Hepatocyte (in vitro differentiated cells): ENCODE measurements around the gene SLC30A1. TPM values are rescaled to one million over a fixed set of nuclear protein-coding genes. Genes with fewer than 3 reads are reported as not detected.
"Not testable (repeated sequence)": the region's sequence is repeated elsewhere in the genome, so short reads cannot be mapped to it uniquely, and the experiment has no call there.

Source experiments
- DNase-seq: peaks from one replicate; pipeline ENCODE4 v3.0.0-alpha.2; 2016; ENCODE audit warnings: low spot score
- H2AFZ ChIP-seq: fragments of 200-600 bp; sonication (generic); 2 replicates; pipeline ENCODE4 v1.6.0; 2016; ENCODE audit warnings: antibody characterized with exemption, mild to moderate bottlenecking
- H3K27ac ChIP-seq: fragments of 200-600 bp; sonication (generic); 2 replicates; pipeline ENCODE4 v1.5.1; 2016; ENCODE audit warnings: mild to moderate bottlenecking
- H3K27me3 ChIP-seq: fragments of 200-600 bp; sonication (generic); 2 replicates; pipeline ENCODE4 v1.6.1; 2016
- H3K36me3 ChIP-seq: fragments of 200-600 bp; sonication (generic); replicated peaks from 2 replicates; pipeline ENCODE4 v1.5.1; 2016; ENCODE audit warnings: low read depth; ENCODE audit not compliant: insufficient read depth
- H3K4me1 ChIP-seq: fragments of 200-600 bp; sonication (generic); 2 replicates; pipeline ENCODE4 v1.5.1; 2016; ENCODE audit warnings: mild to moderate bottlenecking, moderate library complexity; ENCODE audit not compliant: insufficient read depth
- H3K4me2 ChIP-seq: fragments of 200-600 bp; sonication (generic); 2 replicates; pipeline ENCODE4 v1.6.0; 2016
- H3K4me3 ChIP-seq: fragments of 200-600 bp; sonication (generic); 2 replicates; pipeline ENCODE4 v1.5.1; 2016; ENCODE audit warnings: mild to moderate bottlenecking
- H3K79me2 ChIP-seq: fragments of 200-600 bp; sonication (generic); 2 replicates; pipeline ENCODE4 v1.6.0; 2017; ENCODE audit warnings: mild to moderate bottlenecking
- H3K9me2 ChIP-seq: fragments of 200-600 bp; sonication (generic); replicated peaks from 2 replicates; pipeline ENCODE4 v1.6.0; 2017; ENCODE audit warnings: mild to moderate bottlenecking; ENCODE audit not compliant: insufficient read depth
- H3K9me3 ChIP-seq: fragments of 200-600 bp; sonication (generic); 2 replicates; pipeline ENCODE4 v1.5.1; 2016; ENCODE audit warnings: low read depth, mild to moderate bottlenecking
- H4K20me1 ChIP-seq: fragments of 200-600 bp; sonication (generic); 2 replicates; pipeline ENCODE4 v1.6.0; 2016; ENCODE audit warnings: mild to moderate bottlenecking; ENCODE audit not compliant: insufficient read depth, poor library complexity, severe bottlenecking
- EZH2 ChIP-seq: fragments of 200-600 bp; sonication (generic); IDR thresholded peaks from 2 replicates; pipeline ENCODE4 v1.6.1; 2016; ENCODE audit warnings: antibody characterized with exemption, mild to moderate bottlenecking, borderline replicate concordance
- EZH2phosphoT487 ChIP-seq: fragments of 200-600 bp; sonication (generic); IDR thresholded peaks from one replicate; pipeline ENCODE4 v1.6.1; 2018; ENCODE audit warnings: antibody characterized with exemption, mild to moderate bottlenecking, low read depth, moderate library complexity; ENCODE audit not compliant: unreplicated experiment, severe bottlenecking
- WGBS: methylation state at CpG from one replicate; pipeline ENCODE4 v1.1.6; 2016; ENCODE audit warnings: low lambda C conversion rate; ENCODE audit errors: missing lambda C conversion rate; 5-methylcytosine and 5-hydroxymethylcytosine counted together
- polyA plus RNA-seq: library from polyadenylated mRNA; unstranded; fragments of >200 nt; fragmentation: Nextera tagmentation; extraction: Ambion mirVana; gene quantifications from 2 replicates; pipeline ENCODE4 v1.2.1, GENCODE V29; 2016
- total RNA-seq: library from RNA; depleted of rRNA; stranded (reverse); fragments of >200 nt; gene quantifications from 2 replicates; pipeline ENCODE4 v1.2.3, GENCODE V29; 2014
- TF ChIP-seq, protein P1 (sequence below): fragments of 200-600 bp; sonication (generic); IDR thresholded peaks from 2 replicates; pipeline ENCODE4 v1.5.1; 2016; ENCODE audit warnings: antibody characterized with exemption, mild to moderate bottlenecking; ENCODE audit not compliant: poor library complexity

SLC30A1 gene, protein sequence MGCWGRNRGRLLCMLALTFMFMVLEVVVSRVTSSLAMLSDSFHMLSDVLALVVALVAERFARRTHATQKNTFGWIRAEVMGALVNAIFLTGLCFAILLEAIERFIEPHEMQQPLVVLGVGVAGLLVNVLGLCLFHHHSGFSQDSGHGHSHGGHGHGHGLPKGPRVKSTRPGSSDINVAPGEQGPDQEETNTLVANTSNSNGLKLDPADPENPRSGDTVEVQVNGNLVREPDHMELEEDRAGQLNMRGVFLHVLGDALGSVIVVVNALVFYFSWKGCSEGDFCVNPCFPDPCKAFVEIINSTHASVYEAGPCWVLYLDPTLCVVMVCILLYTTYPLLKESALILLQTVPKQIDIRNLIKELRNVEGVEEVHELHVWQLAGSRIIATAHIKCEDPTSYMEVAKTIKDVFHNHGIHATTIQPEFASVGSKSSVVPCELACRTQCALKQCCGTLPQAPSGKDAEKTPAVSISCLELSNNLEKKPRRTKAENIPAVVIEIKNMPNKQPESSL
- total RNA-seq, result 84.7 and 87.2 TPM in 2 replicates
- 23.1 and 31.3 TPM in 2 replicates for polyA plus RNA-seq

GRCh38 chr1:211578640-211579439 is at the start of gene SLC30A1:
SLC30A1 (minus strand) TSS chr1:211579161; CDS start chr1:211578612, 549 bp downstream.
- WGBS, result under 1% methylated on average over 79 of the region's 98 CpGs
- H3K27ac ChIP-seq, result peak within 1 kb of the TSS; percentile 98
- H3K4me3 ChIP-seq, result peak within 1 kb of the TSS; percentile 87

DNA sequence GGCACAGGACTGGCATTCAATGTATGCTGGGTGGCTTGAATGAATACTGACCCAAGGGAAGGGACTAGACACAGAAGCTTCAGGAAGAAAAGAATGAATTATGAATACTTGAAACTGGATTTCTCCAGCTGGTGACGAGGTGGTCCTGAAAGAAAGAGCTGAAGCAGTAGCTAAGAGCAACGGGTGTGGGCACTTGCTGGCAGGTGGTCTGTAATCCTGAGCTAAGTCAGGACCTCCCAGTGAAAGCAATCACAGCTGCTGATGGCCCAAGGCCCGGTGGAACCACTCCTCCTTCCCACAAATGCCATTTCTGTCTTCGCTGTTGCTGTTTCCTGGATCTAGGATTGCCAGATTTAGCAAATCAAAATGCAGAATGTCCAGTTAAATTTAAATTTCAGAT is 49.5 kb upstream of the SLC30A1 start:
- Histone ChIP-seq H3K4me1 (peaks cover 23% of the 10 kb centered on the region), H4K20me1 (no peaks in the 10 kb centered on the region), H3K79me2 (no peaks in the 10 kb centered on the region), H3K9me3 (no peaks in the 10 kb centered on the region), H3K27me3 (no peaks in the 10 kb centered on the region), H3K27ac (no peak overlapping the region), H3K4me3 (no peak overlapping the region), H2AFZ (no peak overlapping the region), H3K4me2 (no peak overlapping the region), H3K9me2 (no peaks in the 10 kb centered on the region), H3K36me3 (no peaks in the 10 kb centered on the region)
- WGBS, result 63% methylated on average over 4 of the region's 4 CpGs
- TF ChIP-seq EZH2 (no peak), EZH2phosphoT487 (no peak)
- TF ChIP-seq, protein P1, sequence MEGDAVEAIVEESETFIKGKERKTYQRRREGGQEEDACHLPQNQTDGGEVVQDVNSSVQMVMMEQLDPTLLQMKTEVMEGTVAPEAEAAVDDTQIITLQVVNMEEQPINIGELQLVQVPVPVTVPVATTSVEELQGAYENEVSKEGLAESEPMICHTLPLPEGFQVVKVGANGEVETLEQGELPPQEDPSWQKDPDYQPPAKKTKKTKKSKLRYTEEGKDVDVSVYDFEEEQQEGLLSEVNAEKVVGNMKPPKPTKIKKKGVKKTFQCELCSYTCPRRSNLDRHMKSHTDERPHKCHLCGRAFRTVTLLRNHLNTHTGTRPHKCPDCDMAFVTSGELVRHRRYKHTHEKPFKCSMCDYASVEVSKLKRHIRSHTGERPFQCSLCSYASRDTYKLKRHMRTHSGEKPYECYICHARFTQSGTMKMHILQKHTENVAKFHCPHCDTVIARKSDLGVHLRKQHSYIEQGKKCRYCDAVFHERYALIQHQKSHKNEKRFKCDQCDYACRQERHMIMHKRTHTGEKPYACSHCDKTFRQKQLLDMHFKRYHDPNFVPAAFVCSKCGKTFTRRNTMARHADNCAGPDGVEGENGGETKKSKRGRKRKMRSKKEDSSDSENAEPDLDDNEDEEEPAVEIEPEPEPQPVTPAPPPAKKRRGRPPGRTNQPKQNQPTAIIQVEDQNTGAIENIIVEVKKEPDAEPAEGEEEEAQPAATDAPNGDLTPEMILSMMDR, result no peak
- DNase-seq, result no peak

More at GRCh38 chr1:211578640-211579439, at the start of gene SLC30A1:
- Histone ChIP-seq H3K79me2 (peaks cover 47% of the 10 kb centered on the region), H3K36me3 (no peaks in the 10 kb centered on the region), H2AFZ (peak within 1 kb of the TSS; percentile 8), H3K4me1 (peaks cover 28% of the 10 kb centered on the region), H3K9me2 (no peaks in the 10 kb centered on the region), H3K27me3 (no peaks in the 10 kb centered on the region), H3K4me2 (peak within 1 kb of the TSS; percentile 86), H4K20me1 (peaks cover 35% of the 10 kb centered on the region), H3K9me3 (no peaks in the 10 kb centered on the region)
- TF ChIP-seq, protein P1, result no peak
- TF ChIP-seq EZH2phosphoT487, result no peak
- TF ChIP-seq EZH2, result no peak
- peak; percentile 100 for DNase-seq

DNA sequence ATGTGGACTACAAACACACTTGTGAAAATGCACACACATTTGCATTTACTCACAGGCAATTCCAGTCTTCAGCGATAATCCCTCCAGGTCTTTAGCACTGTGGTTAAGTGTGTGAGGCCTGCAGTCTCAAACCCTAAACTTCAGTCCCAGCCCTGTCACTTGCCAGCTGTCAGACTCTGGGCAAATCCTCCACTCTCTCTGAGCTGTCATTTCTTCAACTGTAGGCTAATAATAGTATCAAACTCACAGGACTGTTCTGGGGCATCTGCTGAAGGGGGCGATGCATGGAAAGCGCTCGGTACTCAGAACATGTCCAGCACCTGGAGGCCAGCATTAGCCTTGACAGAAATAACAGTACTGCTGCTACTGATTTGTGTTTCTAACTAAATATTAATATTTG is 48.3 kb upstream of the SLC30A1 start:
- no peaks in the 10 kb centered on the region for H3K79me2 ChIP-seq
- no peak overlapping the region for H2AFZ ChIP-seq
- no peaks in the 10 kb centered on the region for H3K9me3 ChIP-seq
- no peak for DNase-seq
- no peak overlapping the region for H3K4me2 ChIP-seq
- H3K4me3 ChIP-seq, result no peak overlapping the region
- H3K9me2 ChIP-seq, result no peaks in the 10 kb centered on the region
- no peaks in the 10 kb centered on the region for H3K27me3 ChIP-seq
- 79% methylated on average over 4 of the region's 4 CpGs for WGBS
- H4K20me1 ChIP-seq, result no peaks in the 10 kb centered on the region
- TF ChIP-seq EZH2phosphoT487 (no peak), EZH2 (no peak)
- TF ChIP-seq, protein P1, result no peak
- H3K36me3 ChIP-seq, result no peaks in the 10 kb centered on the region
- H3K27ac ChIP-seq, result no peak overlapping the region
- peaks cover 11% of the 10 kb centered on the region for H3K4me1 ChIP-seq

DNA sequence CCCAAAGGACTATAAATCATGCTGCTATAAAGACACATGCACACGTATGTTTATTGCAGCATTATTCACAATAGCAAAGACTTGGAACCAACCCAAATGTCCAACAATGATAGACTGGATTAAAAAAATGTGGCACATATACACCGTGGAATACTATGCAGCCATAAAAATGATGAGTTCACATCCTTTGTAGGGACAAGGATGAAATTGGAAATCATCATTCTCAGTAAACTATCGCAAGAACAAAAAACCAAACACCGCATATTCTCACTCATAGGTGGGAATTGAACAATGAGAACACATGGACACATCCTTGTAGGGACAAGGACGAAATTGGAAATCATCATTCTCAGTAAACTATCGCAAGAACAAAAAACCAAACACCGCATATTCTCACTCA is 46.9 kb upstream of the SLC30A1 start:
- not testable (repeated sequence) for H4K20me1 ChIP-seq, H3K4me1 ChIP-seq, H3K4me2 ChIP-seq, DNase-seq, H3K27me3 ChIP-seq, H3K9me3 ChIP-seq, H2AFZ ChIP-seq, H3K79me2 ChIP-seq, H3K4me3 ChIP-seq, H3K27ac ChIP-seq, H3K36me3 ChIP-seq, H3K9me2 ChIP-seq
- WGBS, result 98% methylated on average over 6 of the region's 7 CpGs
